Endothelial cell of umbilical vein (primary cell): ENCODE data around the gene HS3ST1. TPM values are rescaled to one million over a fixed set of nuclear protein-coding genes. Genes with fewer than 3 reads are reported as not detected.

Experiments used
- BruUV-seq: library from RNA; stranded (reverse); fragments of 400-500 nt; replicated peaks from 2 replicates; lab custom pipeline; 2021; lab: Mats Ljungman, UMichigan
- CTCF ChIA-PET: fragments of 300-600, 350-600 bp; sonication (Branson Sonifier 250); formaldehyde crosslinking; loops from one replicate; lab custom pipeline; 2021; ENCODE audit warnings: antibody characterized with exemption, inconsistent platforms; lab: Charles Lee
- POLR2A ChIA-PET: fragments of 300-600, 350-600 bp; sonication (Branson Sonifier 250); formaldehyde crosslinking; loops from one replicate; lab custom pipeline; 2021; ENCODE audit warnings: antibody characterized with exemption, inconsistent platforms; lab: Charles Lee
- DNase-seq: peaks from one replicate; pipeline ENCODE4 v3.0.0-alpha.2; 2011; ENCODE audit warnings: low read depth, low spot score
- FAIRE-seq: peaks from 2 replicates; lab custom pipeline; 2011; peaks lifted over from hg19 to GRCh38; lab: Jason Lieb, UNC
- H2AFZ ChIP-seq: 2 replicates; pipeline ENCODE4 v1.6.0; 2012; ENCODE audit warnings: low read depth, low read length, control low read depth, inconsistent platforms
- H3K27ac ChIP-seq: 2 replicates; pipeline ENCODE4 v1.5.1; 2011; ENCODE audit warnings: low read depth, mild to moderate bottlenecking, control low read depth, low read length, moderate library complexity; ENCODE audit not compliant: insufficient read depth
- H3K27me3 ChIP-seq, 2 experiments: 2 replicates each; pipeline versions ENCODE4 v1.6.0 to v1.6.1; 2011; ENCODE audit warnings: low read length in 2 of 2, mixed read lengths in 1 of 2; ENCODE audit not compliant: control insufficient read depth in 2 of 2, insufficient read depth in 2 of 2
- H3K36me3 ChIP-seq, 2 experiments: 2 replicates in 1 of 2; 3 replicates in 1 of 2; pipeline ENCODE4 v1.5.1; 2011; ENCODE audit warnings: low read length in 2 of 2, mild to moderate bottlenecking in 1 of 2, moderate library complexity in 1 of 2; ENCODE audit not compliant: control insufficient read depth in 2 of 2, insufficient read depth in 2 of 2; ENCODE audit errors: extremely low read depth in 1 of 2
- H3K4me1 ChIP-seq: 3 replicates; pipeline ENCODE4 v1.5.1; 2011; ENCODE audit warnings: mild to moderate bottlenecking, low read length; ENCODE audit not compliant: control insufficient read depth, insufficient read depth; ENCODE audit errors: extremely low read depth
- H3K4me2 ChIP-seq: 2 replicates; pipeline ENCODE4 v1.6.1; 2011; ENCODE audit warnings: low read length, control low read depth, mixed read lengths; ENCODE audit not compliant: insufficient read depth
- H3K4me3 ChIP-seq, 3 experiments: fragments of 200-600 bp in 1 of 3; sonication (generic), shearing (Covaris generic) in 1 of 3; replicated peaks in 1 of 3; 2 replicates each; pipeline ENCODE4 v1.5.1; 2011 to 2016; ENCODE audit warnings: control low read depth in 3 of 3, low read length in 3 of 3, mild to moderate bottlenecking in 2 of 3, inconsistent platforms in 1 of 3, low read depth in 1 of 3, moderate library complexity in 1 of 3; ENCODE audit not compliant: insufficient read depth in 1 of 3
- H3K79me2 ChIP-seq: 2 replicates; pipeline ENCODE4 v1.6.0; 2012; ENCODE audit warnings: low read length, inconsistent platforms; ENCODE audit not compliant: control insufficient read depth, insufficient read depth
- H3K9ac ChIP-seq: replicated peaks from 2 replicates; pipeline ENCODE3; 2011; ENCODE audit warnings: low read length, control low read depth; ENCODE audit not compliant: insufficient read depth; ENCODE audit errors: extremely low read depth
- H3K9me1 ChIP-seq: replicated peaks from 3 replicates; pipeline ENCODE4 v1.6.0; 2011; ENCODE audit warnings: mild to moderate bottlenecking, low read length; ENCODE audit not compliant: control insufficient read depth, insufficient read depth; ENCODE audit errors: extremely low read depth
- H3K9me3 ChIP-seq: replicated peaks from 2 replicates; pipeline ENCODE4 v1.5.1; 2012; ENCODE audit warnings: low read length, inconsistent platforms; ENCODE audit not compliant: control insufficient read depth, insufficient read depth
- H4K20me1 ChIP-seq: replicated peaks from 2 replicates; pipeline ENCODE3; 2011; ENCODE audit warnings: mild to moderate bottlenecking, low read length; ENCODE audit not compliant: control insufficient read depth, insufficient read depth; ENCODE audit errors: extremely low read depth
- EZH2 ChIP-seq: IDR thresholded peaks from 2 replicates; pipeline ENCODE4 v1.6.1; 2012; ENCODE audit warnings: borderline replicate concordance, low read depth, mild to moderate bottlenecking, moderate library complexity, low read length, inconsistent platforms; ENCODE audit not compliant: severe bottlenecking
- FOS ChIP-seq: IDR thresholded peaks from 2 replicates; pipeline ENCODE4 v1.6.1; 2011; ENCODE audit warnings: mild to moderate bottlenecking, low read length, moderate library complexity, borderline replicate concordance; ENCODE audit not compliant: insufficient read depth
- GATA2 ChIP-seq: IDR thresholded peaks from 2 replicates; pipeline ENCODE4 v1.7.0; 2011; ENCODE audit warnings: low read depth, mild to moderate bottlenecking, moderate library complexity, mixed read lengths, low read length; ENCODE audit not compliant: insufficient read length, insufficient read depth
- JUN ChIP-seq: IDR thresholded peaks from 2 replicates; pipeline ENCODE4 v1.6.1; 2011; ENCODE audit warnings: borderline replicate concordance, low read depth; ENCODE audit not compliant: insufficient read length, insufficient read depth
- MYC ChIP-seq: IDR thresholded peaks from one replicate; pipeline ENCODE4 v1.6.1; 2011; ENCODE audit warnings: mild to moderate bottlenecking, low read depth, low read length
- POLR2AphosphoS5 ChIP-seq: IDR thresholded peaks from 2 replicates; pipeline ENCODE4 v1.6.1; 2012; ENCODE audit warnings: low read depth, mild to moderate bottlenecking, control low read depth, low read length, moderate library complexity; ENCODE audit not compliant: insufficient read depth
- dilution Hi-C: fragments of 300-500 bp; cut with MboI; formaldehyde crosslinking; loops from one replicate; pipeline ENCODE4 v1.15.0; 2019; ENCODE audit warnings: low sequenced_read_pairs; ENCODE audit not compliant: extremely low pct_ligation_motif_present
- intact Hi-C: fragments of 100-400 bp; cut with micrococcal nuclease; formaldehyde crosslinking; loops from one replicate; pipeline ENCODE4 v1.10.0; 2022
- polyA plus RNA-seq, 4 experiments: library from polyadenylated mRNA; depleted of rRNA in 3 of 4; stranded (reverse) in 3 of 4; unstranded in 1 of 4; fragments of >200 nt; gene quantifications; 2 replicates each; pipeline versions ENCODE4 v1.2.1 to v1.2.3, GENCODE V29; 2011 to 2012; ENCODE audit warnings: missing spikeins in 1 of 4
- total RNA-seq: library from RNA; stranded (reverse); gene quantifications from 2 replicates; pipeline ENCODE4 v1.2.3, GENCODE V29; 2021
- TF ChIP-seq, protein P1 (sequence below), 2 donors: IDR thresholded peaks; 1 replicate in 1 of 2; 2 replicates in 1 of 2; pipeline ENCODE4 v1.5.1; 2011; ENCODE audit warnings: low read length in 2 of 2, mild to moderate bottlenecking in 2 of 2, moderate library complexity in 2 of 2, control low read depth in 1 of 2, inconsistent platforms in 1 of 2, low read depth in 1 of 2; ENCODE audit not compliant: insufficient read depth in 1 of 2; ENCODE audit errors: extremely low read depth in 1 of 2

Gene HS3ST1
- total and polyA plus RNA-seq, 2 donors (not counting 3 experiments of a cell fraction or from before 2014, with no cell fraction given), result 0.14 to 1.3 TPM

DNA sequence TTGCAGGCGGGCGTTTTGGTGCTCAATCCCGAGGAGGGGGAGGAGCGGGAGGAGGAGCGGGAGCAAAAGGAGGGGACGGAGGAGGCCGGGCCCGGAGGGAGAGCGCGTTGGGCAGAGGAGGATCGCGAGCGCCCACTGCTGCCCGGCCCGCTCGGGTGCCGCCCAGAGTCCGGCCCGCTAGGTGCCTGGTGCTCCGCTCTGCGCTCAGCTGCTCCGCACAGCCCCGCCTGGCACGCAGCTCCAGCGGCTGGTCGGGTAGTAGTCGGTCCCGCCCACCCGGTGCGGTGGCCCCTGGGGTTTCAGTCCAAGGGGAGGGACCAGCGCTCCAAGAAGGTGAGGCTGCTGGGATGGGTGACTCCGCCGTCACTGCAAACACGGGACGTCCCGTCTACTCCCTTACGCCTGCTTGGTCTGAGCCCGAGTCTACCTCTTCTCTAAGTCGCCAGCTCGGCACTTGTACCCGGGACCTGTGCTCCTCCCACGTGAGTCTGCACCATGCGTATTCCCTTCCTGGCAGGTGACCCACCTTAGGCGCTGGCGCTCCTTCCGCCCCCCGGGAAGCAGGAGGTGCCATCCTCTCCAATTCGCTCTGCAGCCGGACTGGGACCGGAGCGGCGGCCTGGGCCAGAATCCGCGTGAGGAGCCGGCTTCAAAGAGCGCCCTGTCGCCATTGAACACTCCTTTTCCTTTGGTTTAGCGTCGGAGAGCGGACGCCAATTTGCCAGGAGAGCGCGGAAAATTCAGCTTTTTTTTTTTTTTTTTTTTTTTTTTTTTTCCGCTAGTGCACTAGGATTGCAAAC lies 405 bp upstream of the HS3ST1 start:
- intact Hi-C loops, result loop anchor here (1.0 to 5.0 kb wide), 5 partner anchors 114 to 847 kb away; no protein-coding TSS in a partner anchor
- Histone ChIP-seq H2AFZ (peak overlapping the region; percentile 100), H4K20me1 (no peaks in the 10 kb centered on the region), H3K4me1 (peaks cover 23% of the 10 kb centered on the region), H3K79me2 (no peaks in the 10 kb centered on the region), H3K27ac (no peak overlapping the region), H3K9me3 (no peaks in the 10 kb centered on the region), H3K36me3 (no peaks in the 10 kb centered on the region), H3K4me2 (peak overlapping the region; percentile 95), H3K4me3 (peak overlapping the region; percentile 56 to 75 (median 72)), H3K9me1 (no peaks in the 10 kb centered on the region), H3K9ac (peak overlapping the region; percentile 20), H3K27me3 (peaks cover 10 to 13% of the 10 kb centered on the region in 2 experiments)
- CTCF ChIA-PET, result interaction anchor here (0.6 to 3.2 kb wide), 16 partner anchors 16 to 1204 kb away, joined by 3 to 18 read pairs (median 4); no protein-coding TSS in a partner anchor
- FAIRE-seq, result peak; percentile 61
- TF ChIP-seq JUN (no peak), MYC (no peak), GATA2 (no peak), POLR2AphosphoS5 (peak; percentile 27), FOS (no peak), EZH2 (no peak)
- TF ChIP-seq, protein P1, sequence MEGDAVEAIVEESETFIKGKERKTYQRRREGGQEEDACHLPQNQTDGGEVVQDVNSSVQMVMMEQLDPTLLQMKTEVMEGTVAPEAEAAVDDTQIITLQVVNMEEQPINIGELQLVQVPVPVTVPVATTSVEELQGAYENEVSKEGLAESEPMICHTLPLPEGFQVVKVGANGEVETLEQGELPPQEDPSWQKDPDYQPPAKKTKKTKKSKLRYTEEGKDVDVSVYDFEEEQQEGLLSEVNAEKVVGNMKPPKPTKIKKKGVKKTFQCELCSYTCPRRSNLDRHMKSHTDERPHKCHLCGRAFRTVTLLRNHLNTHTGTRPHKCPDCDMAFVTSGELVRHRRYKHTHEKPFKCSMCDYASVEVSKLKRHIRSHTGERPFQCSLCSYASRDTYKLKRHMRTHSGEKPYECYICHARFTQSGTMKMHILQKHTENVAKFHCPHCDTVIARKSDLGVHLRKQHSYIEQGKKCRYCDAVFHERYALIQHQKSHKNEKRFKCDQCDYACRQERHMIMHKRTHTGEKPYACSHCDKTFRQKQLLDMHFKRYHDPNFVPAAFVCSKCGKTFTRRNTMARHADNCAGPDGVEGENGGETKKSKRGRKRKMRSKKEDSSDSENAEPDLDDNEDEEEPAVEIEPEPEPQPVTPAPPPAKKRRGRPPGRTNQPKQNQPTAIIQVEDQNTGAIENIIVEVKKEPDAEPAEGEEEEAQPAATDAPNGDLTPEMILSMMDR (IDR thresholded peaks at IDR 0.05; ENCODE audit: extremely low read depth in 1 of 2, insufficient read depth in 1 of 2, low read depth in 1 of 2, low read length in 2 of 2), result peak; percentile 65 to 89
- dilution Hi-C loops, result no loop called here
- no TSS peak for BruUV-seq
- POLR2A ChIA-PET, result no interaction called here
- DNase-seq, result peak; percentile 75
